Right lobe of liver (tissue), 6 donors: ENCODE data around the gene RASSF6. TPM values are rescaled to one million over a fixed set of nuclear protein-coding genes. Genes with fewer than 3 reads are reported as not detected.
A peak's percentile ranks its signal among the peaks of the same experiment; 100 is the strongest.

Experiments used
- ATAC-seq, 4 donors: fragments of 200-7000 bp; cut with Tn5 transposase; one replicate each; pipeline ENCODE4 v1.9.1; 2020; ENCODE audit warnings: mild to moderate bottlenecking in 4 of 4, moderate library complexity in 4 of 4
- DNase-seq, 3 donors: peaks; one replicate each; pipeline ENCODE4 v3.0.0-alpha.2; 2020
- H3K27ac ChIP-seq, 3 donors: fragments of 200-600 bp; one replicate each; pipeline ENCODE4 v1.8.0; 2022
- H3K27me3 ChIP-seq, 2 donors: fragments of 200-600 bp; one replicate each; pipeline ENCODE4 v1.8.0; 2022
- H3K36me3 ChIP-seq, 4 donors: fragments of 200-600 bp; sonication (generic) in 1 of 4; one replicate each; pipeline versions ENCODE4 v1.5.1 to v1.8.0; 2017 to 2022; ENCODE audit warnings: control low read depth in 1 of 4
- H3K4me1 ChIP-seq, 4 donors: fragments of 200-600 bp; sonication (generic) in 1 of 4; one replicate each; pipeline versions ENCODE4 v1.5.1 to v1.8.0; 2017 to 2022; ENCODE audit warnings: control low read depth in 1 of 4
- H3K4me3 ChIP-seq, 3 donors: fragments of 200-600 bp; one replicate each; pipeline ENCODE4 v1.8.0; 2022
- H3K9me3 ChIP-seq, 4 donors: fragments of 200-600 bp; sonication (generic) in 1 of 4; one replicate each; pipeline versions ENCODE4 v1.5.1 to v1.8.0; 2017 to 2022; ENCODE audit warnings: control low read depth in 1 of 4
- CTCF ChIP-seq, 4 donors: fragments of 200-600 bp in 3 of 4; fragments of 450-650 bp in 1 of 4; IDR thresholded peaks; one replicate each; pipeline versions ENCODE4 v1.5.1 to v1.8.0; 2016 to 2022; ENCODE audit warnings: antibody characterized with exemption in 4 of 4, mild to moderate bottlenecking in 2 of 4
- POLR2A ChIP-seq: fragments of 450-650 bp; IDR thresholded peaks from one replicate; pipeline ENCODE4 v1.6.1; 2017; ENCODE audit warnings: antibody characterized with exemption, mild to moderate bottlenecking
- WGBS: methylation state at CpG from one replicate; pipeline ENCODE4 v1.1.6; 2018; ENCODE audit warnings: low coverage, low lambda C conversion rate; ENCODE audit not compliant: insufficient coverage; ENCODE audit errors: missing lambda C conversion rate; 5-methylcytosine and 5-hydroxymethylcytosine counted together
- intact Hi-C, 2 donors: fragments of 100-400 bp; cut with DNase I; formaldehyde crosslinking; loops; one replicate each; pipeline versions ENCODE4 v1.11.2 to v1.14.1; 2022
- total RNA-seq, 6 experiments: library from RNA; depleted of rRNA in 2 of 6; stranded (reverse); fragments of >200 nt in 2 of 6; fragmentation: NEBNext Ultra II Directional in 3 of 6; extraction: Animal tissue kit (Norgen Biotek cat#: 25700) in 3 of 6; gene quantifications; one replicate each; pipeline versions ENCODE4 v1.1.0 to v1.2.4, GENCODE V29; 2016 to 2023
- donor health status: DM: no; HTN: yes; CAD: no.
- donor health status: DM: no; HTN: no; CAD: no.
- donor health status: DM: no; HTN: no; CAD: no.
- donor health status: DM: no; HTN: yes; CAD: no.
- donor health status: DM: no; HTN: yes; CAD: no.

RASSF6 gene
- total RNA-seq, 6 experiments from 2014 or later, result 0.22 to 2.2 (median 0.91) TPM

GRCh38 chr4:73603854-73604584 is 16.2 kb downstream of the RASSF6 start:
- no peaks in the 10 kb centered on the region for H3K27me3 ChIP-seq
- peaks cover 0 to 12% (median 0%) of the 10 kb centered on the region in 4 donors for H3K4me1 ChIP-seq
- H3K9me3 ChIP-seq, result no peaks in the 10 kb centered on the region
- ATAC-seq (peak in 3 of 4 donors; percentile 5 to 62 (median 52)), DNase-seq (no peak)
- 76% methylated on average over 12 of the region's 12 CpGs for WGBS
- no peak overlapping the region for H3K4me3 ChIP-seq
- intact Hi-C loops, result no loop called here
- peak overlapping the region in 2 of 3 donors; percentile 22 to 49 for H3K27ac ChIP-seq
- H3K36me3 ChIP-seq, result no peaks in the 10 kb centered on the region
- TF ChIP-seq POLR2A (no peak), CTCF (IDR thresholded peaks at IDR 0.05) (no peak)

- 19% methylated on average over 3 of the region's 3 CpGs for WGBS
- Histone ChIP-seq H3K4me1 (peaks cover 0 to 11% (median 0%) of the 10 kb centered on the region in 4 donors), H3K4me3 (no peak overlapping the region), H3K27me3 (no peaks in the 10 kb centered on the region), H3K27ac (peak overlapping the region in 2 of 3 donors; percentile 22 to 49), H3K36me3 (no peaks in the 10 kb centered on the region), H3K9me3 (no peaks in the 10 kb centered on the region)
- peak; percentile 73 to 92 (median 82) for ATAC-seq
- TF ChIP-seq POLR2A (no peak), CTCF (IDR thresholded peaks at IDR 0.05) (no peak)
- DNase-seq, result no peak
- intact Hi-C loops, result no loop called here
Measured at GRCh38 chr4:73603271-73603710, 16.9 kb downstream of the RASSF6 start.

GRCh38 chr4:73600954-73601353 is 19.3 kb downstream of the RASSF6 start:
- Histone ChIP-seq H3K4me3 (no peak overlapping the region), H3K27me3 (no peaks in the 10 kb centered on the region), H3K36me3 (no peaks in the 10 kb centered on the region), H3K27ac (peak overlapping the region in 1 of 3 donors; percentile 1), H3K9me3 (no peaks in the 10 kb centered on the region), H3K4me1 (peaks cover 0 to 11% (median 0%) of the 10 kb centered on the region in 4 donors)
- DNase-seq (no peak), ATAC-seq (peak in 2 of 4 donors; percentile 13 to 51)
- TF ChIP-seq POLR2A (no peak), CTCF (IDR thresholded peaks at IDR 0.05) (no peak)
- intact Hi-C loops, result no loop called here

- no peak for DNase-seq
- WGBS, result 68% methylated on average over 3 of the region's 4 CpGs
- TF ChIP-seq CTCF (IDR thresholded peaks at IDR 0.05) (no peak), POLR2A (no peak)
- no peak overlapping the region for H3K27ac ChIP-seq
- no peaks in the 10 kb centered on the region for H3K9me3 ChIP-seq
- ATAC-seq, result peak; percentile 45 to 76 (median 56)
- no peaks in the 10 kb centered on the region for H3K36me3 ChIP-seq
- H3K4me3 ChIP-seq, result no peak overlapping the region
- peaks cover 0 to 11% (median 0%) of the 10 kb centered on the region in 4 donors for H3K4me1 ChIP-seq
- intact Hi-C loops, result loop anchor here in 1 of 2 donors (10.0 kb wide), 1 partner anchor 56 kb away; no protein-coding TSS in a partner anchor
- H3K27me3 ChIP-seq, result no peaks in the 10 kb centered on the region
Measured at GRCh38 chr4:73599182-73599581, 21.1 kb downstream of the RASSF6 start.
